SIG-M5 treated with dmso at 0.1 percent for 504 hours (cell line): ENCODE data around the gene MUC22.
"Not testable (repeated sequence)": the region's sequence is repeated elsewhere in the genome, so short reads cannot be mapped to it uniquely, and the experiment has no call there.

ENCODE experiments used
- DNase-seq: peaks from one replicate; lab custom pipeline; 2025; ENCODE audit not compliant: unreplicated experiment; lab: John Stamatoyannopoulos, UW

Gene MUC22

GRCh38 chr6:30997301-30997700 is 13.0 kb upstream of the MUC22 start:
- no peak for DNase-seq

- peak; percentile 5 for DNase-seq
These were observed 11.5 kb upstream of the MUC22 start for GRCh38 chr6:30998785-30999184.

- DNase-seq, result not testable (repeated sequence)
These were observed 10.0 kb upstream of the MUC22 start for GRCh38 chr6:31000067-31000860.

- no peak for DNase-seq
These were observed 8.9 kb upstream of the MUC22 start for GRCh38 chr6:31001281-31001888.

- no peak for DNase-seq
These were observed 7.8 kb upstream of the MUC22 start for GRCh38 chr6:31002471-31002870.

GRCh38 chr6:31004794-31005193 is 5.5 kb upstream of the MUC22 start:
- peak; percentile 3 for DNase-seq

- no peak for DNase-seq
These were observed 4.8 kb upstream of the MUC22 start for GRCh38 chr6:31005249-31006020.

- peak; percentile 2 for DNase-seq
These were observed 2.6 kb upstream of the MUC22 start for GRCh38 chr6:31007694-31008093.

GRCh38 chr6:31008165-31008564 is 2.1 kb upstream of the MUC22 start:
- DNase-seq, result no peak

- DNase-seq, result no peak
These were observed 543 bp upstream of the MUC22 start for GRCh38 chr6:31009731-31010130.

GRCh38 chr6:31011153-31011552 is 879 bp downstream of the MUC22 start:
- DNase-seq, result no peak

- no peak for DNase-seq
These were observed 6.5 kb downstream of the MUC22 start for GRCh38 chr6:31016659-31017299.

GRCh38 chr6:31017436-31017835 is 7.2 kb downstream of the MUC22 start:
- not testable (repeated sequence) for DNase-seq

GRCh38 chr6:31020057-31020456 is 9.8 kb downstream of the MUC22 start:
- DNase-seq, result no peak

GRCh38 chr6:31020631-31021255 is 10.5 kb downstream of the MUC22 start:
- not testable (repeated sequence) for DNase-seq

GRCh38 chr6:31021705-31022531 is 11.6 kb downstream of the MUC22 start:
- DNase-seq, result not testable (repeated sequence)

- DNase-seq, result no peak
These were observed 15.3 kb downstream of the MUC22 start for GRCh38 chr6:31025595-31025994.

GRCh38 chr6:31031095-31031494 is 20.8 kb downstream of the MUC22 start:
- no peak for DNase-seq

- DNase-seq, result no peak
These were observed 22.8 kb downstream of the MUC22 start for GRCh38 chr6:31033075-31033474.

GRCh38 chr6:31035862-31036497 is 25.7 kb downstream of the MUC22 start:
- DNase-seq, result no peak
